Neural progenitor cell (in vitro differentiated cells): ENCODE measurements around the gene PFN1.

Experiments
- CTCF ChIP-seq: fragments of 200-600 bp; sonication (generic); IDR thresholded peaks from 2 replicates; pipeline ENCODE4 v1.5.1; 2017; ENCODE audit warnings: antibody characterized with exemption, mild to moderate bottlenecking
- EZH2 ChIP-seq: fragments of 200-600 bp; sonication (generic); IDR thresholded peaks from 2 replicates; pipeline ENCODE4 v1.6.1; 2017; ENCODE audit warnings: antibody characterized with exemption, mild to moderate bottlenecking, moderate library complexity
- EZH2phosphoT487 ChIP-seq: fragments of 200-600 bp; sonication (generic); IDR thresholded peaks from 2 replicates; pipeline ENCODE4 v1.6.1; 2017; ENCODE audit warnings: antibody characterized with exemption

- TF ChIP-seq EZH2: no peak
- no peak for TF ChIP-seq CTCF
- no peak for TF ChIP-seq EZH2phosphoT487
Measured at GRCh38 chr17:4944163-4944553, 4.2 kb downstream of the PFN1 start.
